Measurements from ENCODE around the gene MFNG.
A peak's percentile ranks its signal among the peaks of the same experiment; 100 is the strongest.

MFNG gene

GRCh38 chr22:37431801-37432707 is 54.1 kb downstream of the MFNG start:
- no peak for TF ChIP-seq CTCF (IDR thresholded peaks at IDR 0.05; ENCODE audit: low read depth, low read length, missing control alignments)
- no peak overlapping the region for H3K4me3 ChIP-seq (ENCODE audit: low read depth, low read length)
- in situ Hi-C loops (cut with HindIII; ENCODE audit: low sequenced_read_pairs) = no loop called here
- peak; percentile 99 for DNase-seq (ENCODE audit: low read depth)

- in situ Hi-C loops (cut with HindIII; ENCODE audit: low sequenced_read_pairs) = no loop called here
- TF ChIP-seq CTCF (IDR thresholded peaks at IDR 0.05; ENCODE audit: low read depth, low read length, missing control alignments) = no peak
- no peak overlapping the region for H3K4me3 ChIP-seq (ENCODE audit: low read depth, low read length)
- no peak for DNase-seq (ENCODE audit: low read depth)
Observed at GRCh38 chr22:37431366-37431765, 54.8 kb downstream of the MFNG start.

- H3K4me3 ChIP-seq (ENCODE audit: low read depth, low read length) = no peak overlapping the region
- no peak for DNase-seq (ENCODE audit: low read depth)
- in situ Hi-C loops (cut with HindIII; ENCODE audit: low sequenced_read_pairs) = no loop called here
- no peak for TF ChIP-seq CTCF (IDR thresholded peaks at IDR 0.05; ENCODE audit: low read depth, low read length, missing control alignments)
Observed at GRCh38 chr22:37430941-37431340, 55.2 kb downstream of the MFNG start.

GRCh38 chr22:37428649-37429586 is 57.3 kb downstream of the MFNG start:
- in situ Hi-C loops (cut with HindIII; ENCODE audit: low sequenced_read_pairs) = no loop called here
- peak; percentile 80 for TF ChIP-seq CTCF (IDR thresholded peaks at IDR 0.05; ENCODE audit: low read depth, low read length, missing control alignments)
- peak; percentile 19 for DNase-seq (ENCODE audit: low read depth)
- no peak overlapping the region for H3K4me3 ChIP-seq (ENCODE audit: low read depth, low read length)

- in situ Hi-C loops (cut with HindIII; ENCODE audit: low sequenced_read_pairs) = no loop called here
- H3K4me3 ChIP-seq (ENCODE audit: low read depth, low read length) = peak overlapping the region; percentile 49
- no peak for TF ChIP-seq CTCF (IDR thresholded peaks at IDR 0.05; ENCODE audit: low read depth, low read length, missing control alignments)
- DNase-seq (ENCODE audit: low read depth) = no peak
Observed at GRCh38 chr22:37427711-37428635, 58.2 kb downstream of the MFNG start.
